SKM-1 treated with dmso at 0.1 percent for 144 hours (cell line): ENCODE results near the gene TTPAL.
A peak's percentile ranks its signal among the peaks of the same experiment; 100 is the strongest.

Experiments
- DNase-seq: peaks from one replicate; lab custom pipeline; 2025; ENCODE audit not compliant: unreplicated experiment; lab: John Stamatoyannopoulos, UW

The TTPAL gene

DNA sequence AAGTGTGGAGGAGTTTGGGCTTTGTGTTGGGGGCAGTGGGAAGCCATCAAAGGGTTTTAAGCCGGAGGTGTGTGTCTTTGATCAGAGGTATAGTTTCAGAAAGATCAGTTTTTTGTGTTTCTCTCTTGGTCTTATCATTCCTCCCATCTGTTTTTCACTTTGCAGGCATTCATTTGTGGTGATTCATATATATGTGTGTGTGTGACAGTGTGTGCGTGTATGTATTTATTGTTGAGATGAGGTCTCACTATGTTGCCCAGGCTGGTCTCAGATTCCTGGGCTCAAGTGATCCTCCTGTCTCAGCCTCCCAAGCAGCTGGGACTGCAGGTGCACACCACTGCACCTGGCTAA lies 57.3 kb downstream of the TTPAL start:
- DNase-seq: no peak

DNA sequence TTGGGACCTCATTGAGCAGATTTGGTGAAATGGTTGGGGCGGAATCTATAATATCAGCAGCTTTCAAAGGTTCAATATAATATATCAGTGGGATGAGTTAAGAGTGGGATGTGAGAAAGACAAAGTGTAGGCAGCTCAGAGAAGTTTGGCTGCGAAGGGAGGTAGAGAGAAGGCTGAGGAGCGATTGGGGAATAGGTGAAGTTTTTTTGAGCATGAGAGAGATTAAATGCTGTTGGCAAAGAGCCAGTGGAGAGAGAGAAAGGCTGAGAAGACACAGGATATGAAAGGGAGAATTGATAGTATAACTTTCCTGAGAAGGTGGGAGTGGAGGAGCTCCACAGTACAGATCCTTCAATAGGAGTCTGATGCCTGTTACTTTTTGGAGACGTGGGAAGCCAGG lies 58.3 kb downstream of the TTPAL start:
- DNase-seq: no peak

DNA sequence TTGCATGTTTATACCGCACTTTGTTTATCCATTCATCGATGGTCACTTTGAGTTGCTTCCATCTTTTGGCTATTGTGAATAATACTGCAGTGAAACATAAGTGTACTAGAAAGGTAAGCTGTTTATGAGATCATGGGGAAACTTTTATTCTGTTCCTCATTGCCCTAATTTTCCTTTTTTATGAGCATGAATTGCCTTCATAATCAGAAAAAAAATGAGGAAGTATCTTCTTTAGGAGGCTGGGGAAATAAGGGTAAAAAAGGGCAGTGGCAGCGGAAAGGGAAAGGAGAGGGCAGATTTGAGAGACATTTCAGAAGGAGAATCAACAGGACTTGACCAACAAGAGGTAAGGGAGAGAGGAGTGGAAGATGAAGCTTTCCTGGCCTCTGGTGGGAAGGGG lies 60.5 kb downstream of the TTPAL start:
- DNase-seq: no peak

DNA sequence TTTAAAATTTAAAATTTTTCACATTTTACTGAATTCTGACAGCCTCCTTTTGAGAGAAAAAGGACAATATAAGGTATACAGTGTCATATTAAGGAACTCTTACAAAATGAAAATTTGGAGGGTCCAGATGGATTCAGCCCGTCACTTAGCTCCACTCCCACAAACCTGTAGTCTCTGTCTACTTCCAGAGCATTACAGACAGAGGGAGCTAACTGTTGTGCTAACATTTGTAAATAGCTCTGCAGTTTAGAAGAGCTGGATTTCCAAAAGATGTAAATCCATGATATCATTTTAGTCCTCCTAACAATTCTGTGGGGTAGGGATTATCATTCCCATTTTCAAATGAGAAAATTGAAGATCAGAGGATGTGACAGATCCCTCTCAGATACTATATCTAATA lies 62.3 kb downstream of the TTPAL start:
- no peak for DNase-seq

DNA sequence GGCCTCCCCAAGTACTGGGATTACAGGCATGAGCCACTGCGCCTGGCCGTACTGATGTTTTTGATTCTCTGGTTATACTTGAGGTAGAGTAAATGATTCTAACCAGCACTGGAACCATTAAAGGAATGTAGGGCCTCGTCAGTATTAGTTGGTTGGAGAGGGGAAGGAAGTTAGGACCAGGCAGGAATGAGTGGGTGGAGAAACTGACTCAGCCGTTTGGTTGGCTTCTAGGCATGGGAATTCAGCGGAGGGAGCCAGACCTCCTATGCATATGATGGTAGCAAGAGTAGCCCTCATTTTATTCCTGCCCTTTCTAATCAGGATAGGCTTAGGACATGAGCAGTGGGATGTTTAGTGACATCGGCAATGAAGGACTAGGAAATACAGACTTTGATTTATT lies 65.2 kb downstream of the TTPAL start:
- DNase-seq: no peak

DNA sequence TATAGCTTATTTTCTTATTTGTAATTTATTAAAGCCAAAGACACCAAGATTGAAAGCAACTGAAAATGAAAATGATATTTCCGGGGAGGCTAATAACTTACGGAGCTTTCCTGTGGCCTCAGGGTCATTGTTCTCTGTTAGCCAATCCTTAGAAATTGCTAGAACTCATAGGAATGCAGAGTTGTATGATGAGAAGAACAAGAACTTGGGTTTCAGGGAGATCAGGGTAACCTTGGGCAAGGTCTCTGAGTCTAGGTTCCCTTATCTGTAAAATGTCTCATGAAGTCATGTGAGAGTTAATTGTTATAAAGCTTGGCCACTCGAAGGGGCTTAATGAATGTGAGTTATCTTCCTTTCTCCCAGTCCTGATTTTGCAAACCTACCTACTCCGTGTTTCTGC lies 66.3 kb downstream of the TTPAL start:
- DNase-seq: no peak

DNA sequence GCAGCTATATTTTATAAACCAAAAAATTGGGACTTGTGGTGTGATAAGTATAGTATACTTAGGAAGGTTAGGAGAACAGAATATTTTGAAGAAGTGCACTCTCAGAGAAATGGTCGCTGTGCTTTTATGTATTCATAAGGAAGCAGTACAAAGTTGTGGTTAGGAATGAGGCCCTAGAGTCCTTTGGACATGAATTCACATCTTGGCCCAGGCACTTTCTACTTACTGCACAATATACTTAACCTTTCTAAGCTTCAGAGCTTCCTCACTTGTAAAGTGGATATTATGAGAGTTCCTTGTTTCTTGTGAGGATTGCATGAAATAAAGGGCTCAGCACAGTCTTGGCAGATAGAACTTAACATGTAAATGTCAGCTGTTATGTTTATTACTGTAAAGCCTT lies 67.2 kb downstream of the TTPAL start:
- peak; percentile 58 for DNase-seq

DNA sequence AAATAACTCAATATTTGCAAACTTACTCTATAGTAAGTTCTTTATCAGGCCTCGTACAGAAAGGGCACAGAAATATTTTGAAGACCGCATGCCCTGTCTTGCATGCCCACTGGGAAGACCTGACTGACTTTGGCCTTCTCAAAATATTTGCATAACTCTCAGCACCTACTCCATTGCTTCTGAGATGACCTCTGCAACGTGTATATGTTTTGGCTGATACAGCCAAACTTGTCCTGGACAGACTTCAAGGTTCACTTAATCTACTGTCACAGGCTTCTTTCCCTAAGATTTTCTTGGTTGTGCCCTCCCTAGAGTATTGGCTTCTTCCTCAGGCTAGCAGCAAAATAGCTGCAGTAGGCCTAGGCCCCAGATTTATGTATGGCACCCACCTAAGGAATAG lies 67.7 kb downstream of the TTPAL start:
- DNase-seq: no peak
